HTERT RPE-1 (cell line): ENCODE measurements around the gene MEPE.
"Not testable (repeated sequence)": the region's sequence is repeated elsewhere in the genome, so short reads cannot be mapped to it uniquely, and the experiment has no call there.

Experiments used
- in situ Hi-C: fragments of 300-500 bp; cut with MboI; formaldehyde crosslinking; loops from 4 replicates; pipeline ENCODE4 v1.14.3; 2020; ENCODE audit warnings: low sequenced_read_pairs

MEPE gene

GRCh38 chr4:87872028-87872427 lies 39.3 kb downstream of the MEPE start:
- in situ Hi-C loops: no loop called here

GRCh38 chr4:87875191-87875590 lies 42.4 kb downstream of the MEPE start:
- in situ Hi-C loops: no loop called here

- in situ Hi-C loops: no loop called here
Observed at GRCh38 chr4:87880106-87880505, 47.3 kb downstream of the MEPE start.

GRCh38 chr4:87881115-87881514 lies 48.3 kb downstream of the MEPE start:
- in situ Hi-C loops: no loop called here

- in situ Hi-C loops: no loop called here
Observed at GRCh38 chr4:87882321-87882720, 49.6 kb downstream of the MEPE start.

GRCh38 chr4:87882861-87883260 lies 50.1 kb downstream of the MEPE start:
- in situ Hi-C loops: no loop called here

- in situ Hi-C loops: no loop called here
Observed at GRCh38 chr4:87884976-87885549, 52.3 kb downstream of the MEPE start.

- in situ Hi-C loops: no loop called here
Observed at GRCh38 chr4:87886083-87886482, 53.3 kb downstream of the MEPE start.

GRCh38 chr4:87890753-87891152 lies 58.0 kb downstream of the MEPE start:
- in situ Hi-C loops: not testable (repeated sequence)

- in situ Hi-C loops: no loop called here
Observed at GRCh38 chr4:87895964-87896621, 63.3 kb downstream of the MEPE start.
